ENCODE data around the gene MATK. TPM values are rescaled to one million over a fixed set of nuclear protein-coding genes. Genes with fewer than 3 reads are reported as not detected.

The MATK gene
- total RNA-seq, 2 experiments from 2014 or later, result 39.9 to 44.0 TPM

DNA sequence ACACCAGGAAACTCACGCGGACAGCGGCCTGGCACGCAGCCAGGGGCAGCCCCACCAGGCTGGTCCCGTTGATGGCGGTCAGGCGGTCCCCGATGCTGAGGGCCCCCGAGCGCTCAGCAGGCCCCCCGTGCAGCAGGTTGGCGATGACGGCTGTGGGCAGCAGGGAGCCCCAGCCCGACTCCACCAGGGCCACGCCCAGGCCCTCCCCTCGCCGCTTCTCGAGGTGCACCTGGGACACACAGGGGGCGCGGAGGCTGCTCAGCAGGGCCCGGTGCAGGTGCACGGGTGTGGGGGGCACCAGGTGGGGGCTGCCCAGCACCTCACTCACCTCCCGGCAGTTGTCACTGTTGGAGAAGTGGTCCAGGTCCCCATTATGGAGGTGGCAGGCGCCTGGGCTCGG lies 33.7 kb downstream of the MATK start:
- H3K9me3 Mint-ChIP-seq (ENCODE audit: insufficient read depth), result no peaks in the 10 kb centered on the region
- no peak overlapping the region for H3K4me3 Mint-ChIP-seq
- ATAC-seq (no peak), DNase-seq (no peak)
- ChIA-PET POLR2A (no interaction called here), CTCF (no interaction called here)
- H3K36me3 Mint-ChIP-seq (ENCODE audit: low read depth), result peaks cover 34% of the 10 kb centered on the region
- H3K27me3 Mint-ChIP-seq (ENCODE audit: low read depth), result no peaks in the 10 kb centered on the region
- peaks cover 13% of the 10 kb centered on the region for H3K4me1 Mint-ChIP-seq (ENCODE audit: low read depth)
- H3K27ac Mint-ChIP-seq, result no peak overlapping the region

DNA sequence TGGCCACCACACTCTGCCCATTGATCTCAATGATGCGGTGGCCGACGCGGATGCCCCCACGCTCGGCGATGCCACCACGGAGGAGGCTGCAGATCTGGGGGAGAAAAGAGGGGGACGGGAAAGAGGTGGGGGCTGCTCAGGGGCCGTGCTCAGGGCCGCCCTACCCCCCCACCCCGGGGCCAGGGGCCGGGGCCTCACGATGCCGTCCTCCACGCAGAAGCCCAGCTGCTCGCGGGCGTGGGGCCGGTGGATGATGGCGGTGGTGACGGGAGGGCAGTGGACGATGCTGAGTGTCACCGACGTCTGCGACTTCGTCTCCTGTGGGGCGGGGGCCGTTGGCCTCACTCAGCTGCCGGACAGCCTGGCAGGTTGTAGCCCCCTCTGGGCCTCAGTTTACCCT lies 34.9 kb downstream of the MATK start:
- POLR2A ChIA-PET, result no interaction called here
- CTCF ChIA-PET, result no interaction called here
- Mint-ChIP-seq H3K27ac (no peak overlapping the region), H3K4me1 (ENCODE audit: low read depth) (peaks cover 11% of the 10 kb centered on the region), H3K9me3 (ENCODE audit: insufficient read depth) (no peaks in the 10 kb centered on the region), H3K36me3 (ENCODE audit: low read depth) (peaks cover 32% of the 10 kb centered on the region), H3K27me3 (ENCODE audit: low read depth) (no peaks in the 10 kb centered on the region), H3K4me3 (no peak overlapping the region)
- no peak for DNase-seq
- ATAC-seq, result no peak

DNA sequence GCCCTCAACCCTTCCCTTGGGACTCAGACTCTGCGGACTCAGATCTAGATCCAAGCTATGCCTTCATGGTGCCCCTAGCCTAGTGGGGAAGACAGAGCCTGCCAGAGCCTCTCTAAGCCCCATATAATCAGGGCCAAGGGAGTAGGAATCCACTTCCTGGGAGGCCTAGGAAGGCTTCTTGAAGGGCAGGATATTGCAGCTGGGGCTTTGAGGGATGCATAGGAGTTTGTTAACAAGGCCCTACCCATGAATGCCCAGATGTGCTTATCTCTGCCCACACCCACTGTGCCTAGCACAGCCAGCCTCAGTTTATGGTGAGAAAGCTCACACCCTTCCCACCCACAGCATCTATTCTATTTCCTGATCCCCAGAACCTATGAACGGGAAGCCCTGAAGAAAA lies 36.0 kb downstream of the MATK start:
- ChIA-PET CTCF (interaction anchor here (1.1 to 1.2 kb wide), 2 partner anchors 9 to 12 kb away, joined by 3 read pairs; partner anchors contain the start of gene MRPL54), POLR2A (no interaction called here)
- Mint-ChIP-seq H3K36me3 (ENCODE audit: low read depth) (peaks cover 28% of the 10 kb centered on the region), H3K9me3 (ENCODE audit: insufficient read depth) (no peaks in the 10 kb centered on the region), H3K4me1 (ENCODE audit: low read depth) (peaks cover 7% of the 10 kb centered on the region), H3K4me3 (no peak overlapping the region), H3K27me3 (ENCODE audit: low read depth) (no peaks in the 10 kb centered on the region), H3K27ac (no peak overlapping the region)
- ATAC-seq (no peak), DNase-seq (no peak)

- Mint-ChIP-seq H3K4me3 (no peak overlapping the region), H3K27me3 (ENCODE audit: low read depth) (no peaks in the 10 kb centered on the region), H3K4me1 (ENCODE audit: low read depth) (no peaks in the 10 kb centered on the region), H3K36me3 (ENCODE audit: low read depth) (peaks cover 22% of the 10 kb centered on the region), H3K27ac (no peak overlapping the region), H3K9me3 (ENCODE audit: insufficient read depth) (no peaks in the 10 kb centered on the region)
- CTCF ChIA-PET, result no interaction called here
- DNase-seq (no peak), ATAC-seq (no peak)
- POLR2A ChIA-PET, result no interaction called here
Measured at GRCh38 chr19:3748965-3749364, 37.2 kb downstream of the MATK start.

GRCh38 chr19:3746371-3747056 lies 39.7 kb downstream of the MATK start:
- H3K4me3 Mint-ChIP-seq, result no peak overlapping the region
- no peaks in the 10 kb centered on the region for H3K9me3 Mint-ChIP-seq (ENCODE audit: insufficient read depth)
- H3K27me3 Mint-ChIP-seq (ENCODE audit: low read depth), result no peaks in the 10 kb centered on the region
- ATAC-seq, result no peak
- H3K36me3 Mint-ChIP-seq (ENCODE audit: low read depth), result peaks cover 13% of the 10 kb centered on the region
- no peak for DNase-seq
- no peak overlapping the region for H3K27ac Mint-ChIP-seq
- ChIA-PET POLR2A (no interaction called here), CTCF (no interaction called here)
- H3K4me1 Mint-ChIP-seq (ENCODE audit: low read depth), result no peaks in the 10 kb centered on the region

- Mint-ChIP-seq H3K27me3 (ENCODE audit: low read depth) (no peaks in the 10 kb centered on the region), H3K9me3 (ENCODE audit: insufficient read depth) (no peaks in the 10 kb centered on the region), H3K4me3 (no peak overlapping the region), H3K4me1 (ENCODE audit: low read depth) (no peaks in the 10 kb centered on the region), H3K27ac (no peak overlapping the region), H3K36me3 (ENCODE audit: low read depth) (peaks cover 8% of the 10 kb centered on the region)
- ATAC-seq (no peak), DNase-seq (no peak)
- CTCF ChIA-PET, result no interaction called here
- POLR2A ChIA-PET, result no interaction called here
Measured at GRCh38 chr19:3745363-3746045, 40.7 kb downstream of the MATK start.

- ATAC-seq (no peak), DNase-seq (no peak)
- no peaks in the 10 kb centered on the region for H3K9me3 Mint-ChIP-seq (ENCODE audit: insufficient read depth)
- CTCF ChIA-PET, result interaction anchor here (0.7 kb wide), 1 partner anchor 70 kb away, joined by 3 read pairs; no protein-coding TSS in a partner anchor
- POLR2A ChIA-PET, result interaction anchor here (1.4 kb wide), 1 partner anchor 19 kb away, joined by 3 read pairs; the partner anchor contains the start of gene MRPL54
- H3K4me3 Mint-ChIP-seq, result no peak overlapping the region
- no peak overlapping the region for H3K27ac Mint-ChIP-seq
- H3K36me3 Mint-ChIP-seq (ENCODE audit: low read depth), result no peaks in the 10 kb centered on the region
- peaks cover 14% of the 10 kb centered on the region for H3K4me1 Mint-ChIP-seq (ENCODE audit: low read depth)
- no peaks in the 10 kb centered on the region for H3K27me3 Mint-ChIP-seq (ENCODE audit: low read depth)
Measured at GRCh38 chr19:3743486-3743885, 42.7 kb downstream of the MATK start.

- ChIA-PET CTCF (interaction anchor here (0.8 to 2.0 kb wide), 5 partner anchors 9 to 109 kb away, joined by 3 to 7 read pairs (median 3); partner anchors contain the start of gene APBA3), POLR2A (no interaction called here)
- H3K4me1 Mint-ChIP-seq (ENCODE audit: low read depth), result peaks cover 18% of the 10 kb centered on the region
- DNase-seq (no peak), ATAC-seq (no peak)
- H3K27me3 Mint-ChIP-seq (ENCODE audit: low read depth), result peaks cover 3% of the 10 kb centered on the region
- H3K36me3 Mint-ChIP-seq (ENCODE audit: low read depth), result no peaks in the 10 kb centered on the region
- H3K9me3 Mint-ChIP-seq (ENCODE audit: insufficient read depth), result no peaks in the 10 kb centered on the region
- H3K4me3 Mint-ChIP-seq, result no peak overlapping the region
- no peak overlapping the region for H3K27ac Mint-ChIP-seq
Measured at GRCh38 chr19:3740431-3740830, 45.8 kb downstream of the MATK start.

GRCh38 chr19:3738477-3739220 lies 47.5 kb downstream of the MATK start:
- no peaks in the 10 kb centered on the region for H3K36me3 Mint-ChIP-seq (ENCODE audit: low read depth)
- peaks cover 18% of the 10 kb centered on the region for H3K4me1 Mint-ChIP-seq (ENCODE audit: low read depth)
- ATAC-seq (no peak), DNase-seq (no peak)
- CTCF ChIA-PET, result interaction anchor here (0.9 to 2.0 kb wide), 4 partner anchors 10 to 24 kb away, joined by 3 to 7 read pairs (median 6); partner anchors contain the start of genes APBA3 and MRPL54
- peaks cover 3% of the 10 kb centered on the region for H3K27me3 Mint-ChIP-seq (ENCODE audit: low read depth)
- H3K9me3 Mint-ChIP-seq (ENCODE audit: insufficient read depth), result no peaks in the 10 kb centered on the region
- H3K27ac Mint-ChIP-seq, result peak overlapping the region; percentile 84
- POLR2A ChIA-PET, result interaction anchor here (0.7 to 1.3 kb wide), 2 partner anchors 18 to 24 kb away, joined by 3 to 4 read pairs; partner anchors contain the start of gene MRPL54
- H3K4me3 Mint-ChIP-seq, result no peak overlapping the region

- no peaks in the 10 kb centered on the region for H3K9me3 Mint-ChIP-seq (ENCODE audit: insufficient read depth)
- H3K27me3 Mint-ChIP-seq (ENCODE audit: low read depth), result peaks cover 3% of the 10 kb centered on the region
- ATAC-seq (no peak), DNase-seq (no peak)
- no peaks in the 10 kb centered on the region for H3K36me3 Mint-ChIP-seq (ENCODE audit: low read depth)
- H3K4me3 Mint-ChIP-seq, result no peak overlapping the region
- POLR2A ChIA-PET, result no interaction called here
- H3K27ac Mint-ChIP-seq, result peak overlapping the region; percentile 7
- H3K4me1 Mint-ChIP-seq (ENCODE audit: low read depth), result peaks cover 18% of the 10 kb centered on the region
- CTCF ChIA-PET, result interaction anchor here (0.9 kb wide), 1 partner anchor 25 kb away, joined by 3 read pairs; the partner anchor contains the start of gene MRPL54
Measured at GRCh38 chr19:3737487-3738205, 48.5 kb downstream of the MATK start.

GRCh38 chr19:3736106-3736724 lies 50.0 kb downstream of the MATK start:
- no peaks in the 10 kb centered on the region for H3K9me3 Mint-ChIP-seq (ENCODE audit: insufficient read depth)
- ATAC-seq (no peak), DNase-seq (no peak)
- H3K27me3 Mint-ChIP-seq (ENCODE audit: low read depth), result peaks cover 3% of the 10 kb centered on the region
- H3K4me1 Mint-ChIP-seq (ENCODE audit: low read depth), result peaks cover 18% of the 10 kb centered on the region
- ChIA-PET CTCF (no interaction called here), POLR2A (no interaction called here)
- H3K27ac Mint-ChIP-seq, result no peak overlapping the region
- H3K4me3 Mint-ChIP-seq, result no peak overlapping the region
- H3K36me3 Mint-ChIP-seq (ENCODE audit: low read depth), result no peaks in the 10 kb centered on the region

Data from activated CD8-positive, alpha-beta T cell treated with anti-CD3 and anti-CD28 coated beads, Interleukin-2, amount 10 ng/mL, durations not matched to agents 7 days and 5 days (primary cell).